GM12878 (cell line): ENCODE measurements around the gene MSX1. TPM values are rescaled to one million over a fixed set of nuclear protein-coding genes. Genes with fewer than 3 reads are reported as not detected.

Source experiments
- ATAC-seq: fragments of 200-7000 bp; cut with Tn5 transposase; 3 replicates; pipeline ENCODE4 v1.9.1; 2020; ENCODE audit warnings: mild to moderate bottlenecking, moderate library complexity
- BruUV-seq: library from RNA; stranded (reverse); fragments of 400-500 nt; replicated peaks from 2 replicates; lab custom pipeline; 2021; lab: Mats Ljungman, UMichigan
- CTCF ChIA-PET: fragments of 300-600 bp; sonication (Branson Sonifier 250); formaldehyde crosslinking; extraction: SDS; loops from one replicate; lab custom pipeline; 2021; ENCODE audit warnings: inconsistent platforms; lab: Yijun Ruan, JAX
- POLR2A ChIA-PET: fragments of 350-600 bp; formaldehyde crosslinking; extraction: SDS; loops from one replicate; lab custom pipeline; 2021; ENCODE audit warnings: inconsistent platforms; lab: Charles Lee
- RAD21 ChIA-PET: fragments of 300-600 bp; sonication (Branson Sonifier 250); formaldehyde crosslinking; loops from one replicate; lab custom pipeline; 2023; ENCODE audit warnings: antibody characterized with exemption; ENCODE audit not compliant: unreplicated experiment; lab: Charles Lee
- SMC1A ChIA-PET: fragments of 300-600 bp; sonication (Branson Sonifier 250); formaldehyde crosslinking; loops from one replicate; lab custom pipeline; 2023; ENCODE audit not compliant: unreplicated experiment, uncharacterized antibody; lab: Charles Lee
- DNase-seq: peaks from one replicate; pipeline ENCODE4 v3.0.0-alpha.2; 2011; ENCODE audit warnings: low read depth, low spot score
- FAIRE-seq: peaks from 3 replicates; lab custom pipeline; 2011; peaks lifted over from hg19 to GRCh38; lab: Jason Lieb, UNC
- H2AFZ ChIP-seq: 2 replicates; pipeline ENCODE4 v1.6.0; 2011; ENCODE audit warnings: low read depth, low read length, control low read depth; ENCODE audit not compliant: control insufficient read depth
- H3K27ac ChIP-seq: 2 replicates; pipeline ENCODE4 v1.5.1; 2011; ENCODE audit warnings: control low read depth; ENCODE audit not compliant: control insufficient read depth, insufficient read depth
- H3K27me3 ChIP-seq, 2 experiments: replicated peaks in 1 of 2; 2 replicates each; pipeline versions ENCODE4 v1.6.0 to v1.6.1; 2011; ENCODE audit warnings: low read length in 1 of 2; ENCODE audit not compliant: control insufficient read depth in 2 of 2, insufficient read depth in 2 of 2
- H3K36me3 ChIP-seq, 2 experiments: 2 replicates each; pipeline ENCODE4 v1.5.1; 2011; ENCODE audit warnings: low read length in 1 of 2; ENCODE audit not compliant: control insufficient read depth in 2 of 2, insufficient read depth in 2 of 2
- H3K4me1 ChIP-seq: 2 replicates; pipeline ENCODE4 v1.6.1; 2011; ENCODE audit warnings: mild to moderate bottlenecking, low read length, moderate library complexity, mixed read lengths; ENCODE audit not compliant: control insufficient read depth, insufficient read depth
- H3K4me2 ChIP-seq: 2 replicates; pipeline ENCODE4 v1.6.0; 2011; ENCODE audit warnings: control low read depth; ENCODE audit not compliant: control insufficient read depth, insufficient read depth
- H3K4me3 ChIP-seq: fragments of 200-600 bp; sonication (generic); 2 replicates; pipeline ENCODE4 v1.5.1; 2016
- H3K79me2 ChIP-seq: 2 replicates; pipeline ENCODE4 v1.6.0; 2011; ENCODE audit warnings: low read length; ENCODE audit not compliant: control insufficient read depth, insufficient read depth
- H3K9ac ChIP-seq: 2 replicates; pipeline ENCODE4 v1.8.0; 2011; ENCODE audit warnings: low read length, control low read depth, mixed read lengths; ENCODE audit not compliant: control insufficient read depth, insufficient read depth
- H3K9me3 ChIP-seq: replicated peaks from 3 replicates; pipeline ENCODE4 v1.5.1; 2011; ENCODE audit warnings: mild to moderate bottlenecking, low read length; ENCODE audit not compliant: control insufficient read depth, insufficient read depth
- H4K20me1 ChIP-seq: 2 replicates; pipeline ENCODE4 v1.6.0; 2011; ENCODE audit not compliant: control insufficient read depth, insufficient read depth
- ATF3 ChIP-seq: IDR thresholded peaks from 2 replicates; pipeline ENCODE4 v1.6.1; 2011; ENCODE audit warnings: low read depth, mild to moderate bottlenecking, low read length, moderate library complexity, borderline replicate concordance; ENCODE audit errors: extremely low read depth
- BCLAF1 ChIP-seq: fragments of 450-650 bp; IDR thresholded peaks from 2 replicates; pipeline ENCODE4 v1.6.1; 2017; ENCODE audit warnings: antibody characterized with exemption, mild to moderate bottlenecking, moderate library complexity
- BHLHE40 ChIP-seq, 2 experiments: fragments of 450-650 bp in 1 of 2; IDR thresholded peaks; 2 replicates each; pipeline ENCODE4 v1.6.1; 2011 to 2017; ENCODE audit warnings: low read depth in 2 of 2, borderline replicate concordance in 1 of 2, improper control_type of control experiment in 1 of 2, low read length in 1 of 2, mild to moderate bottlenecking in 1 of 2
- BMI1 ChIP-seq: fragments of 450-650 bp; IDR thresholded peaks from 2 replicates; pipeline ENCODE4 v1.6.1; 2016; ENCODE audit warnings: mild to moderate bottlenecking, moderate library complexity, borderline replicate concordance
- CBFB ChIP-seq: IDR thresholded peaks from 2 replicates; pipeline ENCODE4 v1.6.1; 2016; ENCODE audit warnings: antibody characterized with exemption, low read depth
- CHD4 ChIP-seq: fragments of 200-600 bp; sonication (generic); IDR thresholded peaks from 2 replicates; pipeline ENCODE4 v1.6.1; 2016; ENCODE audit warnings: mild to moderate bottlenecking
- CREB1 ChIP-seq: IDR thresholded peaks from 2 replicates; pipeline ENCODE4 v1.6.1; 2012; ENCODE audit warnings: low read depth, mild to moderate bottlenecking, inconsistent platforms
- CREM ChIP-seq: IDR thresholded peaks from 2 replicates; pipeline ENCODE4 v1.6.1; 2014; ENCODE audit warnings: antibody characterized with exemption, low read depth
- CTCF ChIP-seq, 3 experiments: IDR thresholded peaks in 2 of 3; conservative IDR thresholded peaks in 1 of 3; 2 replicates each; pipeline ENCODE4 v1.5.1; 2011; ENCODE audit warnings: low read depth in 3 of 3, low read length in 3 of 3, mild to moderate bottlenecking in 3 of 3, control low read depth in 2 of 3, moderate library complexity in 2 of 3, inconsistent platforms in 1 of 3, mixed read lengths in 1 of 3; ENCODE audit not compliant: control insufficient read depth in 2 of 3, insufficient read depth in 1 of 3; ENCODE audit errors: extremely low read depth in 1 of 3
- JUNB ChIP-seq: IDR thresholded peaks from 2 replicates; pipeline ENCODE4 v1.6.1; 2016; ENCODE audit warnings: antibody characterized with exemption, mild to moderate bottlenecking
- KDM1A ChIP-seq: fragments of 200-600 bp; sonication (generic); IDR thresholded peaks from 2 replicates; pipeline ENCODE4 v1.6.1; 2016; ENCODE audit warnings: borderline replicate concordance
- MEF2A ChIP-seq: IDR thresholded peaks from 2 replicates; pipeline ENCODE4 v1.6.1; 2011; ENCODE audit warnings: low read depth, mild to moderate bottlenecking, low read length, moderate library complexity; ENCODE audit not compliant: insufficient read depth
- RFX5 ChIP-seq: IDR thresholded peaks from 2 replicates; pipeline ENCODE4 v1.6.1; 2011; ENCODE audit warnings: low read depth, low read length, improper control_type of control experiment
- TBL1XR1 ChIP-seq: IDR thresholded peaks from 2 replicates; pipeline ENCODE4 v1.6.1; 2012; ENCODE audit warnings: low read depth, low read length, improper control_type of control experiment
- TCF12 ChIP-seq: IDR thresholded peaks from 2 replicates; pipeline ENCODE4 v1.6.1; 2011; ENCODE audit warnings: low read depth, mild to moderate bottlenecking, low read length
- ZNF622 ChIP-seq: fragments of 450-650 bp; IDR thresholded peaks from 2 replicates; pipeline ENCODE4 v1.6.1; 2017; ENCODE audit warnings: mild to moderate bottlenecking, inconsistent platforms
- WGBS: methylation state at CpG from one replicate; pipeline ENCODE4 v1.1.6; 2016; ENCODE audit warnings: low lambda C conversion rate; ENCODE audit not compliant: insufficient replicate concordance, insufficient coverage; ENCODE audit errors: missing lambda C conversion rate; 5-methylcytosine and 5-hydroxymethylcytosine counted together
- in situ Hi-C: fragments of 300-500 bp; cut with MboI; formaldehyde crosslinking; loops from 9 replicates; pipeline ENCODE4 v1.14.3; 2018; ENCODE audit warnings: mixed read lengths
- intact Hi-C: fragments of 100-400 bp; cut with micrococcal nuclease; formaldehyde crosslinking; loops from one replicate; pipeline ENCODE4 v1.14.2; 2022; ENCODE audit not compliant: unreplicated experiment
- polyA plus RNA-seq, 11 experiments: library from polyadenylated mRNA; depleted of rRNA in 4 of 11; unstranded in 6 of 11; stranded (reverse) in 5 of 11; fragments of >200 nt; fragmentation: Nextera tagmentation in 4 of 11; fragmentation: Illumina TruSeq in 1 of 11; extraction: Ambion mirVana in 4 of 11; extraction: Trizol in 1 of 11; gene quantifications; 1 replicate in 1 of 11; 2 replicates in 10 of 11; pipeline versions ENCODE4 v1.2.1 to v1.2.3, GENCODE V29; 2011 to 2016; ENCODE audit warnings: inconsistent platforms in 2 of 11, missing spikeins in 2 of 11, low read depth in 1 of 11
- total RNA-seq, 4 experiments: library from RNA; depleted of rRNA in 3 of 4; stranded (reverse); fragments of >200 nt in 3 of 4; fragmentation: Illumina TruSeq in 1 of 4; extraction: Trizol in 1 of 4; gene quantifications; 2 replicates each; pipeline versions ENCODE4 v1.2.1 to v1.2.3, GENCODE V29; 2013 to 2021

Gene MSX1
- total and polyA plus RNA-seq, 10 of the 15 experiments (the other 5 are each of a cell fraction or from before 2014, with no cell fraction given): 0.04 to 0.56 (median 0.15) TPM; not detected in 2

- Histone ChIP-seq H4K20me1 (no peaks in the 10 kb centered on the region), H3K4me1 (no peaks in the 10 kb centered on the region), H3K9ac (no peak overlapping the region), H3K4me2 (no peak overlapping the region), H3K9me3 (no peaks in the 10 kb centered on the region), H3K27me3 (peaks cover 4 to 7% of the 10 kb centered on the region in 2 experiments; a peak in 3 of 4 replicates), H3K27ac (no peak overlapping the region), H3K79me2 (no peaks in the 10 kb centered on the region), H3K4me3 (no peak overlapping the region), H3K36me3 (no peaks in the 10 kb centered on the region), H2AFZ (no peak overlapping the region)
- POLR2A ChIA-PET: no interaction called here
- TF ChIP-seq CTCF (IDR thresholded peaks at IDR 0.05 in 2 of 3, conservative IDR thresholded peaks at IDR 0.05 in 1 of 3; ENCODE audit: control insufficient read depth in 2 of 3, extremely low read depth in 1 of 3, insufficient read depth in 1 of 3, low read depth in 3 of 3, low read length in 3 of 3) (no peak), BHLHE40 (IDR thresholded peaks at IDR 0.05; ENCODE audit: borderline replicate concordance in 1 of 2, low read depth in 2 of 2, low read length in 1 of 2) (no peak), CBFB (no peak), CHD4 (no peak), ZNF622 (no peak), KDM1A (no peak), BCLAF1 (no peak), JUNB (no peak), TCF12 (no peak), ATF3 (no peak), BMI1 (no peak), MEF2A (no peak), RFX5 (no peak), CREM (no peak), TBL1XR1 (no peak), CREB1 (no peak)
- FAIRE-seq (no peak), ATAC-seq (no peak), DNase-seq (no peak)
- RAD21 ChIA-PET: interaction anchor here (1.0 kb wide), 1 partner anchor 387 kb away, joined by 3 read pairs; no protein-coding TSS in a partner anchor
- WGBS: 38% methylated on average over 9 of the region's 12 CpGs
- no TSS peak for BruUV-seq
- intact Hi-C loops (no loop called here), in situ Hi-C loops (no loop called here)
- SMC1A ChIA-PET: interaction anchor here (1.2 kb wide), 1 partner anchor 389 kb away, joined by 3 read pairs; no protein-coding TSS in a partner anchor
- CTCF ChIA-PET: interaction anchor here (1.3 to 4.5 kb wide), 3 partner anchors 208 to 390 kb away, joined by 3 to 40 read pairs (median 4); no protein-coding TSS in a partner anchor
Measured at GRCh38 chr4:4876945-4877661, 17.6 kb downstream of the MSX1 start.
